ENCODE measurements around the gene KDM1B.

DNA sequence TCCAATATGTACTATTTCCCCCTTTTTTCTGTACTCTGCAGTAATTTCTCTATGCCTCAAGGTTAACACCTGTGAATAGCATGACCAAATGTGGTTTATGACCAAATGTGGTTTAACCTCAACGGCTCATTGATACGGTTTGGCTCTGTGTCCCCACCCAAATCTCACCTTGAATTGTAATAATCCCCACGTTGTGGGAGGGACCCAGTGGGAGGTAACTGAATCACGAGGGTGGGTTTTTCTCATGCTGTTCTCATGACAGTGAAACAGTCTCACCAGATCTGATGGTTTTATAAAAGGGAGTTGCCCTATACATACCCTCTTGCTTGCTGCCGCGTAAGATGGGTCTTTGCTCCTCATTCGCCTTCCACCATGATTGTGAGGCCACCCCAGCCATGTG, 90.4 kb downstream of the KDM1B start:
- TF ChIP-seq, protein P1, sequence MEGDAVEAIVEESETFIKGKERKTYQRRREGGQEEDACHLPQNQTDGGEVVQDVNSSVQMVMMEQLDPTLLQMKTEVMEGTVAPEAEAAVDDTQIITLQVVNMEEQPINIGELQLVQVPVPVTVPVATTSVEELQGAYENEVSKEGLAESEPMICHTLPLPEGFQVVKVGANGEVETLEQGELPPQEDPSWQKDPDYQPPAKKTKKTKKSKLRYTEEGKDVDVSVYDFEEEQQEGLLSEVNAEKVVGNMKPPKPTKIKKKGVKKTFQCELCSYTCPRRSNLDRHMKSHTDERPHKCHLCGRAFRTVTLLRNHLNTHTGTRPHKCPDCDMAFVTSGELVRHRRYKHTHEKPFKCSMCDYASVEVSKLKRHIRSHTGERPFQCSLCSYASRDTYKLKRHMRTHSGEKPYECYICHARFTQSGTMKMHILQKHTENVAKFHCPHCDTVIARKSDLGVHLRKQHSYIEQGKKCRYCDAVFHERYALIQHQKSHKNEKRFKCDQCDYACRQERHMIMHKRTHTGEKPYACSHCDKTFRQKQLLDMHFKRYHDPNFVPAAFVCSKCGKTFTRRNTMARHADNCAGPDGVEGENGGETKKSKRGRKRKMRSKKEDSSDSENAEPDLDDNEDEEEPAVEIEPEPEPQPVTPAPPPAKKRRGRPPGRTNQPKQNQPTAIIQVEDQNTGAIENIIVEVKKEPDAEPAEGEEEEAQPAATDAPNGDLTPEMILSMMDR (IDR thresholded peaks at IDR 0.05): no peak
- TF ChIP-seq EZH2phosphoT487 (IDR thresholded peaks at IDR 0.05): no peak
- TF ChIP-seq EZH2 (IDR thresholded peaks at IDR 0.05): no peak

Data from neural progenitor cell (in vitro differentiated cells).